Erythroblast (primary cell): ENCODE data around the gene ALKBH3.

Experiments
- GATA1 ChIP-seq: IDR thresholded peaks from 2 replicates; pipeline ENCODE4 v1.6.1; 2011; ENCODE audit warnings: low read depth, mild to moderate bottlenecking, control low read depth, low read length, moderate library complexity
- POLR2A ChIP-seq: IDR thresholded peaks from 2 replicates; pipeline ENCODE4 v1.6.1; 2011; ENCODE audit warnings: mild to moderate bottlenecking, low read length

DNA sequence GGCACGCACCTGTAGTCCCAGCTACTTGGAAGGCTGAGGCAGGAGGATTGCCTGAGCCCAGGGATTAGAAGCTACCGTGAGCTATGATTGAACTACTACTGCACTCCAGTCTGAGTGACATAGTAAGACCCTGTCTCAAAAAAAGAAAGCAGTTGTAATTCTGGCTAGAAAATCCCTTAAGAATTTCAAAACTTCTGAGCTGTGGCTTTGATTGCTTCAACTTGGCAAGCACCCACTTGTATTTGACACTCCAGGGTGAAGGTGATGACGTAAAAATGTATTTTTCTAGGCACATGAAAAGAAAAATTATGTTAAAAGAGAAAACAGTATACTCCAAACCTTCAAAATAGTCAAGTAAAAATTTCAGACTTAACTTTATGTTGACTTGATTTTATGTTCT is 23.6 kb upstream of the ALKBH3 start:
- TF ChIP-seq POLR2A (no peak), GATA1 (no peak)
